ENCODE data around the gene CDK14.

Gene CDK14

GRCh38 chr7:90968871-90969270, 372.8 kb downstream of the CDK14 start:
- DNase-seq = no peak

- no peak for DNase-seq
Measured at GRCh38 chr7:90972906-90973550, 376.9 kb downstream of the CDK14 start.

- DNase-seq = no peak
Measured at GRCh38 chr7:90977056-90977455, 380.9 kb downstream of the CDK14 start.

GRCh38 chr7:90980545-90980944, 384.4 kb downstream of the CDK14 start:
- no peak for DNase-seq

- DNase-seq = no peak
Measured at GRCh38 chr7:90982228-90982627, 386.1 kb downstream of the CDK14 start.

GRCh38 chr7:90984692-90985091, 388.6 kb downstream of the CDK14 start:
- no peak for DNase-seq

GRCh38 chr7:90988516-90988915, 392.4 kb downstream of the CDK14 start:
- DNase-seq = no peak

GRCh38 chr7:90988996-90989765, 393.1 kb downstream of the CDK14 start:
- DNase-seq = no peak

GRCh38 chr7:90994121-90994520, 398.0 kb downstream of the CDK14 start:
- DNase-seq = peak; percentile 10

GRCh38 chr7:90994601-90995000, 398.5 kb downstream of the CDK14 start:
- peak; percentile 76 for DNase-seq

GRCh38 chr7:90995996-90996395, 399.9 kb downstream of the CDK14 start:
- DNase-seq = no peak

GRCh38 chr7:90999989-91000979, 404.2 kb downstream of the CDK14 start:
- DNase-seq = no peak

GRCh38 chr7:91005024-91005423, 408.9 kb downstream of the CDK14 start:
- no peak for DNase-seq

- DNase-seq = no peak
Measured at GRCh38 chr7:91005841-91006240, 409.7 kb downstream of the CDK14 start.

GRCh38 chr7:91007371-91007770, 411.2 kb downstream of the CDK14 start:
- no peak for DNase-seq

- DNase-seq = no peak
Measured at GRCh38 chr7:91013078-91013477, 417.0 kb downstream of the CDK14 start.

- DNase-seq = no peak
Measured at GRCh38 chr7:91019686-91020385, 423.7 kb downstream of the CDK14 start.

- no peak for DNase-seq
Measured at GRCh38 chr7:91020636-91021385, 424.7 kb downstream of the CDK14 start.

- no peak for DNase-seq
Measured at GRCh38 chr7:91021956-91022355, 425.8 kb downstream of the CDK14 start.

- no peak for DNase-seq
Measured at GRCh38 chr7:91025906-91026390, 429.8 kb downstream of the CDK14 start.

GRCh38 chr7:91029688-91030087, 433.6 kb downstream of the CDK14 start:
- no peak for DNase-seq

Measured in suppressor macrophage treated with lipopolysaccharide for 4 hours (primary cell).